Brain microvascular endothelial cell (primary cell): ENCODE measurements around the gene TTLL13.

Experiments used
- DNase-seq: peaks from one replicate; pipeline ENCODE4 v3.0.0-alpha.2; 2020
- H3K27ac ChIP-seq: fragments of 250-450 bp; sonication (Bioruptor Pico); 2 replicates; pipeline ENCODE4 v1.5.1; 2020; ENCODE audit warnings: mild to moderate bottlenecking, moderate library complexity
- H3K27me3 ChIP-seq: fragments of 250-450 bp; sonication (Bioruptor Pico); replicated peaks from 2 replicates; pipeline ENCODE4 v1.5.1; 2020; ENCODE audit warnings: mild to moderate bottlenecking
- H3K36me3 ChIP-seq: fragments of 250-450 bp; sonication (Bioruptor Pico); replicated peaks from 2 replicates; pipeline ENCODE4 v1.5.1; 2020; ENCODE audit warnings: mild to moderate bottlenecking
- H3K4me3 ChIP-seq: 2 replicates; pipeline ENCODE4 v1.5.1; 2011; ENCODE audit warnings: low read depth, mild to moderate bottlenecking, control low read depth, low read length, moderate library complexity
- in situ Hi-C: cut with HindIII; loops from 2 replicates; pipeline ENCODE4 v1.10.0; 2017; ENCODE audit warnings: low sequenced_read_pairs, low pct_ligation_motif_present
- TF ChIP-seq, protein P1 (sequence below): IDR thresholded peaks from 2 replicates; pipeline ENCODE4 v1.5.1; 2011; ENCODE audit warnings: low read depth, mild to moderate bottlenecking, moderate library complexity, low read length, control low read depth, inconsistent platforms; ENCODE audit errors: missing control alignments

Gene TTLL13

DNA sequence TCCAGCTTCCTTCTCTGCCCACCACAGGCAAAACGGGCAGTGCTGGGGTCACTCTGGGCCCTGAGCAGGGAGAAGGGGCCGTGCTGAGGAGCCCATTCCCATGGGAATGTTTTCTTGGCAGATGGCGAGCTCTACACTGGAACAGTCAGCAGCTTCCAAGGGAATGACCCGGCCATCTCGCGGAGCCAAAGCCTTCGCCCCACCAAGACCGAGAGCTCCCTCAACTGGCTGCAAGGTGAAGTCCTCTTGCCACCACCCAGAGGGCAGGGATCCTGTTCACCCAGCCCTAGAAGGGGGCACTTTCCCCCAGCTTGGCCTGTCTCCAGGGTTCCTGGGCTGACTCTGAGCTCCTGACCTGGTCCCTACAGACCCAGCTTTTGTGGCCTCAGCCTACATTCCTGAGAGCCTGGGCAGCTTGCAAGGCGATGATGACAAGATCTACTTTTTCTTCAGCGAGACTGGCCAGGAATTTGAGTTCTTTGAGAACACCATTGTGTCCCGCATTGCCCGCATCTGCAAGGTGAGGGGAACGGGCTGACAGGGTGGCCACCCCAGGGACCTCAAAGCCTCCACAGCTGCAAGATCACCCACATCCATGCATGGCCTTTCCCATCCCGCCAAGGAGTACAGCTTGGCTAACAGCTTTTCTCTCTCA lies 28.0 kb upstream of the TTLL13 start:
- Histone ChIP-seq H3K27ac (no peak overlapping the region), H3K27me3 (no peaks in the 10 kb centered on the region), H3K4me3 (no peak overlapping the region), H3K36me3 (peaks cover 4% of the 10 kb centered on the region)
- in situ Hi-C loops = no loop called here
- TF ChIP-seq, protein P1, sequence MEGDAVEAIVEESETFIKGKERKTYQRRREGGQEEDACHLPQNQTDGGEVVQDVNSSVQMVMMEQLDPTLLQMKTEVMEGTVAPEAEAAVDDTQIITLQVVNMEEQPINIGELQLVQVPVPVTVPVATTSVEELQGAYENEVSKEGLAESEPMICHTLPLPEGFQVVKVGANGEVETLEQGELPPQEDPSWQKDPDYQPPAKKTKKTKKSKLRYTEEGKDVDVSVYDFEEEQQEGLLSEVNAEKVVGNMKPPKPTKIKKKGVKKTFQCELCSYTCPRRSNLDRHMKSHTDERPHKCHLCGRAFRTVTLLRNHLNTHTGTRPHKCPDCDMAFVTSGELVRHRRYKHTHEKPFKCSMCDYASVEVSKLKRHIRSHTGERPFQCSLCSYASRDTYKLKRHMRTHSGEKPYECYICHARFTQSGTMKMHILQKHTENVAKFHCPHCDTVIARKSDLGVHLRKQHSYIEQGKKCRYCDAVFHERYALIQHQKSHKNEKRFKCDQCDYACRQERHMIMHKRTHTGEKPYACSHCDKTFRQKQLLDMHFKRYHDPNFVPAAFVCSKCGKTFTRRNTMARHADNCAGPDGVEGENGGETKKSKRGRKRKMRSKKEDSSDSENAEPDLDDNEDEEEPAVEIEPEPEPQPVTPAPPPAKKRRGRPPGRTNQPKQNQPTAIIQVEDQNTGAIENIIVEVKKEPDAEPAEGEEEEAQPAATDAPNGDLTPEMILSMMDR = peak; percentile 94
- peak; percentile 71 for DNase-seq

DNA sequence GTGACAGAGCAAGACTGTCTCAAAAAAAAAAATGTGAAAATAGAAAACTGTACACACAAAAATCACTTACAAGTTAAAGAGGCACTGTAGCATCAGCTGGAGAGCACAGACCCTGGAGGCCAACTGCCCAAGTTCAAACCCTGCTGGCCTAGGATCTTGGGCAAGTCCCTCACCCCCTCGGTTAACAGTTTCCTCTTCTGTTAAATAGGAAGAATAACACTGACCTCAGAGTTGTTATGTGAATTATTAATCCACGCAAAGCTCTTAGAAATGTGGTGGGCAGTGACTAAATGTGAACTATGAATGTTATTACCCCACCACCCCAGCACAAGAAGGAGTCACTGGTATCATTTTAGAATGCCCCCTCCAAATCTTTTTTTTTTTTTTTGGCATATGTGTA lies 26.8 kb upstream of the TTLL13 start:
- TF ChIP-seq, protein P1 = no peak
- DNase-seq = no peak
- H3K36me3 ChIP-seq = peaks cover 4% of the 10 kb centered on the region
- H3K4me3 ChIP-seq = no peak overlapping the region
- in situ Hi-C loops = no loop called here
- no peak overlapping the region for H3K27ac ChIP-seq
- no peaks in the 10 kb centered on the region for H3K27me3 ChIP-seq

DNA sequence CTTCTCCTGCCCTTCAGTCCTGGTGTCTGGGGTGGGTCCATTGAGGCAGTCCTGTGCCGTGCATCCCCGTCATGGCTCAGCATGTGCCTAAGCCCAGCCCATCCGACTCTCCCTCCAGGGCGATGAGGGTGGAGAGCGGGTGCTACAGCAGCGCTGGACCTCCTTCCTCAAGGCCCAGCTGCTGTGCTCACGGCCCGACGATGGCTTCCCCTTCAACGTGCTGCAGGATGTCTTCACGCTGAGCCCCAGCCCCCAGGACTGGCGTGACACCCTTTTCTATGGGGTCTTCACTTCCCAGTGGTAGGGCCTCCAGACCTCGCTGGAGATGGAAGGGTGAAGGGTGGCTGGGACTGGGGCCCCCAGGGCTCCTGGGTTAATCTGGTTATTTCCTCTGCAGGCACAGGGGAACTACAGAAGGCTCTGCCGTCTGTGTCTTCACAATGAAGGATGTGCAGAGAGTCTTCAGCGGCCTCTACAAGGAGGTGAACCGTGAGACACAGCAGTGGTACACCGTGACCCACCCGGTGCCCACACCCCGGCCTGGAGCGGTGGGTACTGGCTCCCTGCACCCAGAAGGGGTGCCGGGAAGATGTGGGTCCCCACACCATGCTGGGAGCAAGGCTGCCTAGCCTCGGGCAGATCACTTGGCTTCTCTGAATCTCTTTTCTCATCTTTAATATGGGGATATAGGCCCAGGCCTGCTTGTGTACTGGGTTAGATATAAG lies 25.8 kb upstream of the TTLL13 start:
- TF ChIP-seq, protein P1 = no peak
- H3K27ac ChIP-seq = no peak overlapping the region
- H3K36me3 ChIP-seq = peaks cover 12% of the 10 kb centered on the region
- H3K4me3 ChIP-seq = no peak overlapping the region
- no peak for DNase-seq
- in situ Hi-C loops = no loop called here
- no peaks in the 10 kb centered on the region for H3K27me3 ChIP-seq

DNA sequence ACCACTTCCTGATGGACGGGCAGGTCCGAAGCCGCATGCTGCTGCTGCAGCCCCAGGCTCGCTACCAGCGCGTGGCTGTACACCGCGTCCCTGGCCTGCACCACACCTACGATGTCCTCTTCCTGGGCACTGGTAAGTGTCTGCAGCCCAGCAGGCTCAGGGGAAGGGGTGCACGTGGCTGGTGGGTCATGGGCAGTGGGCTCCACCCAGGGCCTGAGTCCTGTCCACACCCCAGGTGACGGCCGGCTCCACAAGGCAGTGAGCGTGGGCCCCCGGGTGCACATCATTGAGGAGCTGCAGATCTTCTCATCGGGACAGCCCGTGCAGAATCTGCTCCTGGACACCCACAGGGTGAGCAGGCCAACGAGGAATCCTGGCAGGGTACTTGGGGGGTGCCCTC lies 24.3 kb upstream of the TTLL13 start:
- TF ChIP-seq, protein P1 = no peak
- DNase-seq = no peak
- Histone ChIP-seq H3K4me3 (no peak overlapping the region), H3K27ac (no peak overlapping the region), H3K36me3 (peaks cover 22% of the 10 kb centered on the region), H3K27me3 (no peaks in the 10 kb centered on the region)
- in situ Hi-C loops = no loop called here

DNA sequence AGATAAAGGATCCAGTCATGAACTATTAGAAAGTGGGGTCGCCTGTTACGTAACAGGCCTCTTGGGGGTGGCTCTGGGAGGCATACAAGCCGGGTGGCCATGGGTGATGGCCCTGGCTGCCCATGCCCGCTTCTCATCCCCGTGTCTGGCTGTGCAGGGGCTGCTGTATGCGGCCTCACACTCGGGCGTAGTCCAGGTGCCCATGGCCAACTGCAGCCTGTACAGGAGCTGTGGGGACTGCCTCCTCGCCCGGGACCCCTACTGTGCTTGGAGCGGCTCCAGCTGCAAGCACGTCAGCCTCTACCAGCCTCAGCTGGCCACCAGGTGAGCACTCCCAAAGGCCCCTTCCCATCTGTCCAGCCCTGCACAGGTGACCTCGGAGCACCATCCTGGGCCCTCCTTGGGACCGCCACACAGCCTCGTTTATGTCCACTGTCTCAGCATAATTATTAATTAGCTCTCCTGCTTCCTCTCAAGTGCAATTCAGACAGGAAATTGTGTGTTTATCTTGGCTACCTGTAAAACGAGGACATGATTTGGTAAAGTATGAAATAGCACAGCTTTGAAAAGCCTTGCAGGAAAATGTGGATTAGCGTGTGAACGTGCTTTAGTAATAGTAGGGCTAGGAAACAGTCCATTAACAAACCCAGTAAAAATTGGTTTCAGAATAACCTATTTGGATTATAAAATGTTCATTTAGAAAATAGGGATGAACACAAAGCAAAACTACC lies 23.7 kb upstream of the TTLL13 start:
- in situ Hi-C loops = no loop called here
- TF ChIP-seq, protein P1 = no peak
- no peaks in the 10 kb centered on the region for H3K27me3 ChIP-seq
- H3K27ac ChIP-seq = no peak overlapping the region
- no peak for DNase-seq
- no peak overlapping the region for H3K4me3 ChIP-seq
- H3K36me3 ChIP-seq = peaks cover 28% of the 10 kb centered on the region
